ENCODE data around the gene KLHL29. TPM values are rescaled to one million over a fixed set of nuclear protein-coding genes. Genes with fewer than 3 reads are reported as not detected.

KLHL29 gene
- total and polyA plus RNA-seq, 2 experiments from 2014 or later, result 5.6 to 11.0 TPM

GRCh38 chr2:23351388-23352141, 33.4 kb upstream of the KLHL29 start:
- H3K27ac ChIP-seq, result no peak overlapping the region
- H3K9me3 ChIP-seq (ENCODE audit: low read depth), result no peaks in the 10 kb centered on the region
- TF ChIP-seq CTCF (IDR thresholded peaks at IDR 0.05; ENCODE audit: low read depth, low read length), result peak; percentile 90
- H3K36me3 ChIP-seq, result no peaks in the 10 kb centered on the region
- peak; percentile 88 to 95 for DNase-seq (ENCODE audit: low read depth in 1 of 2, low spot score in 1 of 2)
- H3K4me3 ChIP-seq, result no peak overlapping the region
- no peaks in the 10 kb centered on the region for H3K27me3 ChIP-seq
- H3K4me1 ChIP-seq (ENCODE audit: low read depth), result no peaks in the 10 kb centered on the region

- no peak overlapping the region for H3K27ac ChIP-seq
- no peak for TF ChIP-seq CTCF (IDR thresholded peaks at IDR 0.05; ENCODE audit: low read depth, low read length)
- H3K9me3 ChIP-seq (ENCODE audit: low read depth), result no peaks in the 10 kb centered on the region
- H3K4me3 ChIP-seq, result no peak overlapping the region
- no peaks in the 10 kb centered on the region for H3K4me1 ChIP-seq (ENCODE audit: low read depth)
- H3K36me3 ChIP-seq, result no peaks in the 10 kb centered on the region
- no peaks in the 10 kb centered on the region for H3K27me3 ChIP-seq
- no peak for DNase-seq (ENCODE audit: low read depth in 1 of 2, low spot score in 1 of 2)
Observed at GRCh38 chr2:23354554-23354953, 30.4 kb upstream of the KLHL29 start.

GRCh38 chr2:23355001-23355400, 30.0 kb upstream of the KLHL29 start:
- DNase-seq (ENCODE audit: low read depth in 1 of 2, low spot score in 1 of 2), result no peak
- no peaks in the 10 kb centered on the region for H3K9me3 ChIP-seq (ENCODE audit: low read depth)
- no peak for TF ChIP-seq CTCF (IDR thresholded peaks at IDR 0.05; ENCODE audit: low read depth, low read length)
- no peak overlapping the region for H3K4me3 ChIP-seq
- no peaks in the 10 kb centered on the region for H3K4me1 ChIP-seq (ENCODE audit: low read depth)
- no peak overlapping the region for H3K27ac ChIP-seq
- H3K27me3 ChIP-seq, result no peaks in the 10 kb centered on the region
- no peaks in the 10 kb centered on the region for H3K36me3 ChIP-seq

GRCh38 chr2:23356711-23357110, 28.3 kb upstream of the KLHL29 start:
- no peak for TF ChIP-seq CTCF (IDR thresholded peaks at IDR 0.05; ENCODE audit: low read depth, low read length)
- no peak overlapping the region for H3K27ac ChIP-seq

GRCh38 chr2:23359631-23360567, 25.1 kb upstream of the KLHL29 start:
- no peak for DNase-seq (ENCODE audit: low read depth in 1 of 2, low spot score in 1 of 2)
- H3K4me3 ChIP-seq, result no peak overlapping the region
- no peak overlapping the region for H3K27ac ChIP-seq
- H3K4me1 ChIP-seq (ENCODE audit: low read depth), result no peaks in the 10 kb centered on the region
- no peaks in the 10 kb centered on the region for H3K9me3 ChIP-seq (ENCODE audit: low read depth)
- H3K36me3 ChIP-seq, result no peaks in the 10 kb centered on the region
- no peak for TF ChIP-seq CTCF (IDR thresholded peaks at IDR 0.05; ENCODE audit: low read depth, low read length)
- H3K27me3 ChIP-seq, result no peaks in the 10 kb centered on the region

More at GRCh38 chr2:23356711-23357110, 28.3 kb upstream of the KLHL29 start:
- H3K36me3 ChIP-seq, result no peaks in the 10 kb centered on the region
- DNase-seq (ENCODE audit: low read depth in 1 of 2, low spot score in 1 of 2), result no peak
- no peaks in the 10 kb centered on the region for H3K9me3 ChIP-seq (ENCODE audit: low read depth)
- no peaks in the 10 kb centered on the region for H3K4me1 ChIP-seq (ENCODE audit: low read depth)
- H3K4me3 ChIP-seq, result no peak overlapping the region
- no peaks in the 10 kb centered on the region for H3K27me3 ChIP-seq
